Upper lobe of left lung (tissue), 6 donors: Measurements from ENCODE around the gene SPG7. TPM values are rescaled to one million over a fixed set of nuclear protein-coding genes. Genes with fewer than 3 reads are reported as not detected.
A peak's percentile ranks its signal among the peaks of the same experiment; 100 is the strongest.

Experiments used
- ATAC-seq, 2 donors: fragments of 200-7000 bp; cut with Tn5 transposase; one replicate each; pipeline ENCODE4 v1.9.1; 2022; ENCODE audit warnings: mild to moderate bottlenecking in 2 of 2, moderate library complexity in 2 of 2; ENCODE audit not compliant: low FRiP score in 2 of 2
- DNase-seq, 2 donors: peaks; one replicate each; pipeline ENCODE4 v3.0.0-alpha.2; 2019 to 2020
- H3K27ac ChIP-seq, 4 donors: fragments of 200-600 bp; sonication (generic); one replicate each; pipeline ENCODE4 v1.5.1; 2016 to 2019
- H3K27me3 ChIP-seq, 4 donors: fragments of 200-600 bp; sonication (generic); one replicate each; pipeline ENCODE4 v1.5.1; 2017 to 2019
- H3K36me3 ChIP-seq, 4 donors: fragments of 200-600 bp; sonication (generic); one replicate each; pipeline ENCODE4 v1.5.1; 2016 to 2019
- H3K4me1 ChIP-seq, 4 donors: fragments of 200-600 bp; sonication (generic); one replicate each; pipeline ENCODE4 v1.5.1; 2018 to 2019
- H3K4me3 ChIP-seq, 4 donors: fragments of 200-600 bp; sonication (generic); one replicate each; pipeline ENCODE4 v1.5.1; 2017 to 2019; ENCODE audit warnings: mild to moderate bottlenecking in 2 of 4, moderate library complexity in 1 of 4
- H3K9me3 ChIP-seq, 4 donors: fragments of 200-600 bp; sonication (generic); one replicate each; pipeline ENCODE4 v1.5.1; 2018 to 2019
- EP300 ChIP-seq, 4 donors: sonication (generic); formaldehyde crosslinking; IDR thresholded peaks; one replicate each; pipeline ENCODE4 v1.5.1; 2017; ENCODE audit warnings: antibody characterized with exemption in 4 of 4, control low read depth in 2 of 4
- POLR2A ChIP-seq, 4 donors: fragments of 450-650 bp; IDR thresholded peaks; one replicate each; pipeline ENCODE4 v1.5.1; 2016 to 2017; ENCODE audit warnings: antibody characterized with exemption in 4 of 4, mild to moderate bottlenecking in 2 of 4
- POLR2AphosphoS5 ChIP-seq, 2 donors: sonication (generic); formaldehyde crosslinking; IDR thresholded peaks; one replicate each; pipeline ENCODE4 v1.5.1; 2017; ENCODE audit warnings: antibody characterized with exemption in 2 of 2
- WGBS, 2 donors: methylation state at CpG; one replicate each; pipeline ENCODE4 v1.1.5; 2017 to 2018; 5-methylcytosine and 5-hydroxymethylcytosine counted together
- total RNA-seq, 6 donors: library from RNA; depleted of rRNA in 4 of 6; stranded (reverse); fragments of >200 nt in 4 of 6; gene quantifications; one replicate each; pipeline versions ENCODE4 v1.1.0 to v1.2.1, GENCODE V29; 2016 to 2021
- TF ChIP-seq, protein P1 (sequence below), 6 experiments: fragments of 450-650 bp in 4 of 6; fragments of 200-600 bp in 2 of 6; sonication (generic) in 2 of 6; IDR thresholded peaks; one replicate each; pipeline ENCODE4 v1.5.1; 2016 to 2019; ENCODE audit warnings: antibody characterized with exemption in 6 of 6
- donor health status: DM: no; HTN: no; CAD: no; lungs with moderate emphysema.
- donor health status: DM: no; HTN: yes; CAD: no; lungs with severe emphysema.

SPG7 gene
- total RNA-seq, 6 donors from 2014 or later = 72.6 to 419 (median 111) TPM

DNA sequence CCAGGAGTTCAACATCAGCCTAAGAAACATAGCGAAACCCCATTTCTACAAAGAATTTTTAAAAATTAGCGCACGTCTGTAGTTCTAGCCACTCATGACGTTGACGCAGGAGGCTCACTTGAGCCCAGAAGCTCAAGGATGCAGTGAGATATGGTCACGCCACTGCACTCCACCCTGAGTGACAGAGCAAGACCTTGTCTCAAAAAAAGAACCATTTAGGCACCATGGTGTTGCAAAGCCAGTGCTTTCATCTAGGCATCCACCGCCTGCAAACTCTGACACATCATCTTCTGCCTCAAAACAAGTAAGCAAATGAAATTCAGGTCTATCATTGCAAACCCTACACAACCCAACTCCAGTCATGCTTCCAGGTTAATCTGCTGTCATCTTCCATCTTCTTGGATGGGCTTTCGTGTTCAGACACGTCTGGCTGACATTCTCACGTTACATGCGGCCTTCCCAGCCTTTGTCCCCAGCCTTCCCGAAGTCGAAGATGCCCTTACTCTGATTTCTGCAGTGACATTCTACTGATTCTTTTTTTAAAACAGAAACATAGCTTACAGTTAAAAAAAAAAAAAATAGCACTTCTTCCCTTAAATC, 26.7 kb upstream of the SPG7 start:
- peaks cover 64 to 89% (median 78%) of the 10 kb centered on the region in 4 donors for H3K4me1 ChIP-seq
- DNase-seq = no peak
- 92% methylated on average over 13 of the region's 13 CpGs for WGBS, 2 donors
- H3K36me3 ChIP-seq = no peaks in the 10 kb centered on the region
- no peak overlapping the region for H3K4me3 ChIP-seq
- no peaks in the 10 kb centered on the region for H3K9me3 ChIP-seq
- H3K27ac ChIP-seq = no peak overlapping the region
- no peak for TF ChIP-seq POLR2AphosphoS5 (IDR thresholded peaks at IDR 0.05)
- no peak for TF ChIP-seq EP300 (IDR thresholded peaks at IDR 0.05)
- TF ChIP-seq POLR2A (IDR thresholded peaks at IDR 0.05) = no peak
- TF ChIP-seq, protein P1, sequence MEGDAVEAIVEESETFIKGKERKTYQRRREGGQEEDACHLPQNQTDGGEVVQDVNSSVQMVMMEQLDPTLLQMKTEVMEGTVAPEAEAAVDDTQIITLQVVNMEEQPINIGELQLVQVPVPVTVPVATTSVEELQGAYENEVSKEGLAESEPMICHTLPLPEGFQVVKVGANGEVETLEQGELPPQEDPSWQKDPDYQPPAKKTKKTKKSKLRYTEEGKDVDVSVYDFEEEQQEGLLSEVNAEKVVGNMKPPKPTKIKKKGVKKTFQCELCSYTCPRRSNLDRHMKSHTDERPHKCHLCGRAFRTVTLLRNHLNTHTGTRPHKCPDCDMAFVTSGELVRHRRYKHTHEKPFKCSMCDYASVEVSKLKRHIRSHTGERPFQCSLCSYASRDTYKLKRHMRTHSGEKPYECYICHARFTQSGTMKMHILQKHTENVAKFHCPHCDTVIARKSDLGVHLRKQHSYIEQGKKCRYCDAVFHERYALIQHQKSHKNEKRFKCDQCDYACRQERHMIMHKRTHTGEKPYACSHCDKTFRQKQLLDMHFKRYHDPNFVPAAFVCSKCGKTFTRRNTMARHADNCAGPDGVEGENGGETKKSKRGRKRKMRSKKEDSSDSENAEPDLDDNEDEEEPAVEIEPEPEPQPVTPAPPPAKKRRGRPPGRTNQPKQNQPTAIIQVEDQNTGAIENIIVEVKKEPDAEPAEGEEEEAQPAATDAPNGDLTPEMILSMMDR (IDR thresholded peaks at IDR 0.05) = no peak
- H3K27me3 ChIP-seq = no peaks in the 10 kb centered on the region
- no peak for ATAC-seq

- Histone ChIP-seq H3K36me3 (no peaks in the 10 kb centered on the region), H3K9me3 (no peaks in the 10 kb centered on the region), H3K27me3 (no peaks in the 10 kb centered on the region), H3K4me1 (peaks cover 64 to 88% (median 78%) of the 10 kb centered on the region in 4 donors), H3K27ac (no peak overlapping the region), H3K4me3 (no peak overlapping the region)
- TF ChIP-seq POLR2A (IDR thresholded peaks at IDR 0.05) (no peak), POLR2AphosphoS5 (IDR thresholded peaks at IDR 0.05) (no peak), EP300 (IDR thresholded peaks at IDR 0.05) (no peak)
- TF ChIP-seq, protein P1 (IDR thresholded peaks at IDR 0.05) = no peak
- ATAC-seq (peak in 1 of 2 donors; percentile 16), DNase-seq (no peak)
- 68 to 71% methylated on average over 13 to 14 of the region's 14 CpGs for WGBS, 2 donors
Observed at GRCh38 chr16:89482150-89482816, 25.9 kb upstream of the SPG7 start.

DNA sequence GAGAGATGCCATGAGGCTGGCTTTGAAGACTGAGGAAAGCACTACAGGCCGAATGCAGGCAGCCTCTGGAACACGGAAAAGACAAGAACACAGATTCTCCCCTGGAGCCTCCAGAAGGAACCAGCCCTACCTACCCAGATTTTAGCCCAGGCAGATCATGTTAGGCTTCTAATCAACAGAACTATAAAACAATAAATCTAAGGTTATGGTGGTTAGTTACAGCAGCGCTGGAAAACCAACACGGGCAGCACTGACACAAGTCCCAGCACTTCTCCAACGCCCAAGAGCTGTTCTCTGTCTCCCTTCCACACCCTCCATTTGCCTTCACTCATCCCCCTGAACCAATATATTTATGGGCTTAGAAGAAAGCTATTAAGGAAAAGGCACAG, 25.4 kb upstream of the SPG7 start:
- no peak overlapping the region for H3K4me3 ChIP-seq
- no peaks in the 10 kb centered on the region for H3K9me3 ChIP-seq
- TF ChIP-seq POLR2A (IDR thresholded peaks at IDR 0.05) (no peak), POLR2AphosphoS5 (IDR thresholded peaks at IDR 0.05) (no peak), EP300 (IDR thresholded peaks at IDR 0.05) (no peak)
- TF ChIP-seq, protein P1 (IDR thresholded peaks at IDR 0.05) = no peak
- H3K27me3 ChIP-seq = no peaks in the 10 kb centered on the region
- WGBS, 2 donors = 83 to 87% methylated on average over 5 of the region's 5 CpGs
- DNase-seq = no peak
- no peak for ATAC-seq
- H3K4me1 ChIP-seq = peaks cover 64 to 88% (median 81%) of the 10 kb centered on the region in 4 donors
- no peaks in the 10 kb centered on the region for H3K36me3 ChIP-seq
- no peak overlapping the region for H3K27ac ChIP-seq

DNA sequence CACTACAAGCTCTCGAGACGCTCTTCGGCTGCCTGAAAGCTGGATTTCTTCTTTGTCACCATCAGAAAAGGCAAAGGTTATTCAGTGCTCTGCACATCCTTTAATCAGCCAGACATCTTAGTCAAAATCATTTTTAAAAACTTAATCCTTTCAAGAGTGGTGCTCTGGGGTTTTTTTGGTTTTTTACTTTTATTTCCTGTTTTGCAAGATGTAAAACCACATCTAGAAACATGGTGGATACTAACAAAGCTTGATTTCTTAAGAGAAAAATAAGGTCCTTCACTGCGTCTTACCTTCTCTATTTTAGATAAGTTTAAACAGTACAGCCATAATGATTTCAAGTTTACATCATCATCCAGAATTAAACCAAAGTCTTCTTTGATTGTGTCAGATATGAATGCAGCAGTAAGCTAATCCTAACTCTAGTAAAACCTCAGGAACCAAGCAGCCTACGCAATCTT, 24.1 kb upstream of the SPG7 start:
- WGBS, 2 donors = 60 to 61% methylated on average over 5 of the region's 5 CpGs
- Histone ChIP-seq H3K27me3 (no peaks in the 10 kb centered on the region), H3K36me3 (no peaks in the 10 kb centered on the region), H3K27ac (no peak overlapping the region), H3K4me1 (peaks cover 63 to 88% (median 80%) of the 10 kb centered on the region in 4 donors), H3K9me3 (no peaks in the 10 kb centered on the region), H3K4me3 (no peak overlapping the region)
- no peak for ATAC-seq
- no peak for DNase-seq
- TF ChIP-seq, protein P1 (IDR thresholded peaks at IDR 0.05) = no peak
- TF ChIP-seq POLR2A (IDR thresholded peaks at IDR 0.05) (no peak), EP300 (IDR thresholded peaks at IDR 0.05) (no peak), POLR2AphosphoS5 (IDR thresholded peaks at IDR 0.05) (no peak)
